Hematopoietic multipotent progenitor cell treated with erythropoietin and hydrocortisone succinate and interleukin-3 and kit ligand, for 17 days (in vitro differentiated cells): ENCODE measurements around the gene AZIN2.
A peak's percentile ranks its signal among the peaks of the same experiment; 100 is the strongest.
"Not testable (repeated sequence)": the region's sequence is repeated elsewhere in the genome, so short reads cannot be mapped to it uniquely, and the experiment has no call there.

Experiments used
- DNase-seq: peaks from one replicate; pipeline ENCODE4 v3.0.0-alpha.2; 2015; ENCODE audit warnings: low spot score

AZIN2 gene

DNA sequence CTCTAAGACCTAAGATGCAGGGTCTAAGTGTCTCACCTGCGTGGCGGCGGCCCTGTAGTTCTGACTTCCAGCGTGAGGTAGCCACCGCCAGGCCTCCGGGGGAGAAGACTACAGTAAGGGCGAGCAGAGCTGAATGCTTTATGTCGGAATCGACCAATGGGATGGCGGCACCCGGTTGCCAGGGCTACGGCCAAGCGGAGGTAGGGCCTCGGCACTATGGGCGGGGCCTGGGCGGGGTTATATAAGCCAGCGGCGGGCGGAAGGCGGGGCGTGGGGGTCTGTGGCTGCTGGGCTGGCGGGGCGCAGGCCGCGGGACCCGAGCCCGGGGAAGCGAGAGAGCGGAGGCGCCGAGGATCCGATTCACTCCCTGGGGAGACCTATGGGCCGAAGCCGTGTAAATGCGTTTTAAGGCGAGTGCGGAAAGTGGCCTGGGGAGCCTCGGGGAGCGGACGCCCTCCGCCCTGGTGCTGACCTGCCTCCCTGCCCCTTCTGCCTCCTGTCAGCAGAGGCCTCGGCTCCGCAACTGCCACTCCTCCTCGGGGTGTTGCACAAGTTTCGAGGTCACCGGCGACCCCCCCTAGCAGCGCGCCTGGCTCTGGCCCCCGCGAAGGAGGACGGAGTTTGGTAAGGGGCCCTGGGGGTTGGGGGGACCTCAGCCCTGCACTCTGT lies at the start of gene AZIN2:
TSS of gene AZIN2 (plus strand) at position 269 of the 669 bp plus-strand sequence. CDS start 1,097 bp downstream, outside the sequence.
- DNase-seq, result peak; percentile 64

DNA sequence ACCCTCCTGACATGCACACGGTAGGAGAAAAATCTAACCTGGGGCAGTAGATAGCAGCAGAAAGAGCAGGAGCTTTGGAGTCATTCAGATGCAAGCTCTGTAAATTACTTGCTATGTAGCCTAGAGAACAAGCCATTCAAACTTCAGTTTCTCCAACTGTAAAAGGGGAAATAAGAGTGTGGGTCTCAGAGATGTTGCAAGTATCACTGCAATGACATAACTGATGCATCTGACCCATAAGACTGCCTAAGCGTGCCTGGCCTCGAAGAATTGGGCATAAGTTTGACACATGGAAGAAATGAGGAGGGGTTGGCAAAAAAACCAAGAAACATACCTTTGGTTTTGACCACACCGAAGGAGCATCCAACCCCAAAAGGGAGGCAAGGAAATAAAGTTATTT lies 49.4 kb upstream of the AZIN2 start:
- DNase-seq, result no peak

DNA sequence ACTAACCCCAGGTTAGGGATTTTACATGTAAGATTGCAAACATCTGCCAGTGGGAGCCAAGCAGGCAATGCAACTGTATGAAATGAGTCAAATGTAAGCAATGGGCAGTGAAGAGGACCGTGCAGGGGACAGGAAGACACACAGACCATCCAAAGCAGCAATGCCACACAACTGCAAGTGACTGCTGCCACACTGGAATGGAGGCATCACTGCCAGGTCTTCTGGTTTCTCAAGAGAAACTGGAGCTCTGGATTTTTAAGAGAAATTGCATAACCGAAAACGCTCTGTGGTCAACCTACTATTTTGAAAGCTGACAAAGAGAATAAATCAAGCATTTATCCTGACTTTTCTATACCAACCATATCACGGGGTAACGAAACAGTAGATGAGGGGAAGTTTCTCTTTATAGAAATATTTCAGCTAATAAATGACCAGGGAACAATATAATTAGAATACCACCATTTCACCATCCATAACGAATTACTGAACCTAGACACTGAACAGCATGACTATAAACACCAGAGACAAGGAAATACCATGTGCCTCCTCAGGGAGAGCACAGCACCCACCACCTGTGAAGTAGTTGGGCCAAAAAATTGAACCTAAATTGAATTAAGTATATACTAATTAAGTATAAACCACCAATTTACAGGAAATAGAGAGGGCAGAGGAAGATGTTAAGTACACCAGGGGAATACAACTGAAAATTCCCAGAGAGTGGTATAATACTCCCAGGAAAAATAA lies 48.7 kb upstream of the AZIN2 start:
- no peak for DNase-seq

DNA sequence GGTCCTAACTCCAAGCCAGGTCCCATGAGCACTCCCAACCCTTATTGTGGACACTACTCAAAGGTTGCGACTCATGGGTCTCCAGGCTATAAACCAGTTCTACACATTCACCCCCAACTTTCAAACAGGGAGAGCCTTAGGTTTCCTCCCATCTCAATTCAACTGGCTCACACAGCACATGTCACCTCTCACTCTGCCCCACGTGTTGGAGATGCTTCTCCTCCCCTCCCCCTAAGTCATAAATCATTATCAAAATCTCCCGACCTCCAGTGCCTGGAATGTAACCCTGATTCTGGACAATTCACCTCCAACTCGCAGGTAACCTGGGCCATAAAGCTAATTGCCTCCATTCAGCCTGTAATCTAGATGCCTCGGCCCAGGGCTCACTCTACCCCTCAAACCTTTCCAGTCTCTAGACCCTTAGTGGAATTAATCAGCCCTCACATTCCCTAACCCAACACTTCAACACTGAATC lies 44.9 kb upstream of the AZIN2 start:
- no peak for DNase-seq

DNA sequence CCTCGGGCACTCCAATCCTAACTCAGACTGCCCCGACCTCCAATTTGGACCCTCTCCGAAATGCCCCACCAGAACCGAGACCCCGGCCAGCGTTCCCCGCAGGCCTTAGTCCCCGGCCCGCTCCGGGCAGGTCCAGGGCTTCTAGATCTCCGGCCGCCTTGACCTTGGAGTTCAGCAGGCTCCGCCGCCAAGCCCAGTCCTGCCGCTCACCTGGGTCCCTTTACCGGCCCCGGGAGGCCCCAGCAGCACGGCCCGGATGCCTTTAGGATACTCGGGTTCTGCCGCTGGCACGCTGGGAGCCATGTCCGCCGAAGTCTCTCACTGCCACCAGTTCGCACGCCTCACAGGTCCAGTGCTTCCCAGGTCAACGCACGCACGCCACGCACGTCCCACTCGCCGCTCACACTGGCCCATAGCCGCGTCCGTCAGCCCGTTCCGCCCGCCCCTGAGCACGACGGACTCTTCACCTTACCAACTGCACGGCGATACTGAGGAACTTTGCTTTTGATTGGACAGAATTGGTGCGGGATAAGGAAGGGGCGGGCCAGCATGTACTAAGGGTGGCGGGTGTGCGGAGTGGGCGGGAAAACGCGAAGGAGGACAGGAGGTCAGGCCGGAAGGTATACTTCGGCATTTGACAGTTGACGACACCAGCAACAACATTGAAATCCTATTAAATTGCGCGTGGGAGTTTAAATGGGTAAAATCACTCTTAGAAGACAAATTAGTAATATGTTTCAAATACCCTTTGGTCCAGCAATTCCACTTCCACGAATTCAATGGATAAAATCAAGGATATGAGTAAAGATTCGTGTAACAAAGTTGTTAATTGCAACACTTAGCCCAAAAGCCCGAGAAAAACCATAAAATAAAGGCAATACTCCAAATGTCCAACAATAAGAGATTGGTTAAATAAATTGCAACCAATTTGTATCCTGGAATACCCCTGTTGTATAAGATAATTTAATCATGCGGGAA lies 44.1 kb upstream of the AZIN2 start, which contains the start of gene AK2:
TSS of gene AK2 (minus strand) at position 358 of the 978 bp plus-strand sequence. CDS start at position 303, 55 bp downstream.
- DNase-seq, result peak; percentile 83

DNA sequence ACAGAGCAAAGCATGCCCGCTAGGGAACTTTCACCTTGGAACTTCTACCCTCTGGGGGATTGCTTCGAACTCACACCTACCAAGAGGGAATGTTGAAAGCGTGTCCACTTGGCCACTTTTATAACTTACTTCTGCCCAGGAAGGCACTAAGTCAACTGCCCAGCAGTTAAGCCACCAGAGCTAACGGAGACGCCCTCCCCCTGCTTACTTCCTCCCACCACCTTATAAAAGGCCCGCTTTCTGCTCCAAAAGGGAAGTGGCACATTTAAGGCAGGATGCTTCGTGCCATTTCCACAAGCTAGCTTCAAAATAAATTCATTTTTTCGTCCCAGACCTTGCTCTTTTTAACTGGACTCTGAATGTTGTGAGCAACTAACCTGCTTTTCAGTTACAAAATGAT lies 41.1 kb upstream of the AZIN2 start:
- DNase-seq, result no peak

DNA sequence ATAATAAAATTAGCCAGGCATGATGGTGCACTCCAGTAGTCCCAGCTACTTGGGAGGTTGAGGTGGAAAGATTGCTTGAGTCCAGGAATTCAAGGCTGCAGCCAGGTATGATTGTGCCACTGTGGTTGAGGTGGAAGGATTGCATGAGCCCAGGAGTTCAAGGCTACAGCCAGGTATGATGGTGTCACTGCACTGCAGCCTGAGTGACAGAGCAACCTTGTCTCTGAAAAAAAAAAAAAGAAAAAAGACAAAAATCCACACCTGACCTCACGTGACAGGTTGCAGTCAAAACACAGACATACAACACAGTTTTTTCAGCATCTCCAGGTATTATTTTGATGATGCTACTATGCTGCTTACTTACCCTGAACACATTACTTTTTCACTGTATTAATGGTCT lies 39.9 kb upstream of the AZIN2 start:
- DNase-seq, result no peak

DNA sequence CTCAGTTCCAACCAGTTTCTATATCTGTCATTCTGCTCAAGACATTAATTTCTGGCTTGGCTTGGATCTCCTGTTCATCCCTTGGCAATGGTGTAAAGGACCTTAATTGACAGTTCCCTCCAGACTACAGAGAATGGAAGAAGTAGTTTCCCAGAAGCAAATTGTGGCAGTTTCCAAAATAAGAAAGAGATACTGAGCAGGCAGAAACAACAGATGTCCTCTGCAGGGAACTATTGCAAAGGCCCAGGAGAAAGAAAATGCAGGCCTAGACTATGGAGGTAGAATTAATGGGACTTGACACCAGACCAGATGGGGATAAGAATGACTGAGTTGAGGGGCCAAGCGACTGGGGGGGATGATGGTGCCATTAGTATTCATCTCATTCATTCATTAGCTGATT lies 38.1 kb upstream of the AZIN2 start:
- DNase-seq, result no peak

DNA sequence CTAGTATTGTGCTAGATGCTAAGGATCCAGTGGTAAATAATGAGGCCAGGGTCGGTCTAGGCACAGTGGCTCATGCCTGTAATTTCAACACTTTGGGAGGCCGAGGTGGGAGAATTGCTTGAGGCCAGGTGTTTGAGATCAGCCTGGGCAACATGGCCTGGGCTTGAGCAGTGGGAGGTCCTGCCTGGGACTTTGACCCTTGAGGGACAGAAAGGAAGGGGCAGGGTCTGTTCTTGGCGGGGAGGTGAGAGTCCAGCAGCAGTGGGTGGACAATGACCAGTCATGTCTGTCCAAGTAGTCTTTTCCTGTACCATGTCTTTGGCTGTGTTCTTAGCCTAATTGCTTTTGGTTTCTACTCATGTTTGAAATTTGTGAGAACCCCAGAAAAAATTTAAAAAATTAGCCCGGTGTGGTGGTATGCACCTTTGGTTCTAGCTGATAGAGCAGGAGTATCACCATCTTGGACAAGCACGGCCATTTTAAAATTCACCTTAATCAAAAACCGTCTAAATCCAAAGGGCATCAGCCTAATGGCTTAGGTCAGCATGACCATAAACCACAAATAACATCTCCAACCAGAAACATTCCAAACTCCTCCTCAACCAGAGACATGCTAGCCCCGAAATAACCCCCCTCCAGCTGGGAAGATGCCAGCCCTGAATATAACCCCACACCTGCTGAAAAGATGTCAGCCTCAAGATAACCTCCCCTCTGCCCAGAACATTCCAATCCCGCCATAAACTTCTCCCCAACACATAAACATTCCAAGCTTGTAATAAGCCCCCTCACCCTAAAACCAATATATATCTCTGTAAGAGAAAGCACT lies 37.5 kb upstream of the AZIN2 start:
- DNase-seq, result no peak

DNA sequence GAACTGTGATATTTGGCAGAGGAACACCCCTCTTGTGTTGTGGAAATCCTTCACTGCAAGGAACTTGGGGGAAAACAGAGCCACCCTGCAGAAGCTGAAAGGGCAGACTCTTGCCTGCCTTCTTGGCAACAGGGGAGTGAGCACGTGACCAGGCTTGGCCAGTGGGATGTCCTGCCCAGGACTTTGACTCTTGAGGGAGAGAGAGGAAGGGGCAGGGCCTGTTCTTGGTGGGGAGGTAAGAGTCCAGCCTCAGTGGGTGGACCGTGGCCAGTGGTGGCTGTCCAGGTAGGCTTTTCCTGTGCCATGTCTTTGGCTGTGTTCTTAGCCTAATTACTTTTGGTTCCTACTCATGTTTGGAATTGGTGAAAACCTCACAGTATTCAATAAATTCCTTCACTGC lies 35.7 kb upstream of the AZIN2 start:
- no peak for DNase-seq

DNA sequence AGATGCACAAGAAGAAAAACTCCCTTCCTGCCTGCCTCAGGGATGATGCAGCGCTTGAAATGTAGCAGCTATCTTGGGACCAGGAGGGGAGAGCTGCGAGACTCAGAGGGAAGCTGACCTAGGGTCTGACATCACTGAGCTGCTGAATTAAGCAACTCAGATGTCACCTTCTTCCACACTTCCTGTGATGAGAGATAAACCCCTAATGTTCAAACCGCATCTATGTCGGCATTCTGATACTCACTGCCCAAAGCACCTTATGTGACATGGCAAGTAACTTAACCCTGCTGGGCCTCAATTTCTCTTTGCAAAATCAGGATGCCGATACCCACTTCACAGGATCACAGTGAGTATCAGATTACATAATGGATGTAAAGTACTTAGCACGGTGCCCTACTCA lies 35.1 kb upstream of the AZIN2 start:
- no peak for DNase-seq

DNA sequence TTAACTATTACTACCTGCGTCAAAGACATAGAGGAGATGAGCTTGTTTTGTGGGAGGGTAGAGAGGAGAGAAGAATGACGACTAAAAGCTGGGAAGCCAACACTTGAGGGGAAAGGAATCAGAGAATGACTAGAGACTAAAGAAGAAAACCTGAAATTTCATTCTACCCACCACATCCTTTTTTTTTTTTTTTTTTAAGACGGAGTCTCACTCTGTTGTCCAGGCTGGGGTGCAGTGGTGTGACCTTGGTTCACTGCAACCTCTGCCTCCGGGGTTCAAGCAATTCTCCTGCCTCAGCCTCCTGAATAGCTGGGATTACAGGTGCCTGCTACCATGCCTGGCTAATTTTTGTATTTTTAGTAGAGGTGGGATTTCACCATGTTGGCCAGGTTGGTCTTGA lies 34.7 kb upstream of the AZIN2 start:
- not testable (repeated sequence) for DNase-seq

DNA sequence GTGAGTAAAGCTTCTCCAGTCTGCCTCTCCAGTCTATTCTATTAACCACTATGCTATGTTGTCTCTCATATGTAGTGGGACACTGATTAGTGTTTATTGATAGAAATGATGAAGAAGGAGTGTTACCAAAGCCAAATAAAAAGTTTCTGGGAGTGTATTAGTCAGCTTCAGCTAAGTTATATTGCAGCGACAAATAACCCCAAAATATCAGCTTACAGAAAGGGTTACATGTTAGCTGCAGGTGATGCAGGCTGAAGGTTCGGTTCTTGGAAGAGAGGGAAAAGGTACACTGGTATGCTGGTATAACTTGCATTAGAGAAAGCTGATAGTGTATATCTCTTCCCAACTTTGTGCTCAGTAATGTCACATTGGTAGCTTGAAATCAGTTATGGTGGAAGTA lies 33.7 kb upstream of the AZIN2 start:
- DNase-seq, result no peak

DNA sequence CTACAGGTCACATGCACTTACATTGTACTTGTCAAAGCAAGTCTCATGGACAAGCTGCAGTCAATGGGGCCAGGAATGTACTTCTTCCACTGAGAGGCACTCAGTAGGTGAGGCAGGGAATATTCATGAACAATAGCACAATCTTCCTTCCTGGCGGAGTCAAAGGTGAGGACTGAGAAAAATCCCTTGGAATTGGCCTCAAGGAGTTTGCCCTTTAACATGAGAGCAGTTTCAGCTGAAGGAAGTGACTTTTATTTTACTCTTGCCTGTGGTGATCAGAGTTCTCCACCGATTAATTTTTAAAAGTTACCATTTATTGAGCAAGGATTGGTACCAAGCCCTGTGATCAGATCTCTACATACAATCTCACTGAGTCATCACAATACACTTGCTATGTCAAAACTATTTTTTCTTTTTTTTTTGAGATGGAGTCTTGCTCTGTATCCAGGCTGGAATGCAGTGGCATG lies 33.1 kb upstream of the AZIN2 start:
- no peak for DNase-seq

DNA sequence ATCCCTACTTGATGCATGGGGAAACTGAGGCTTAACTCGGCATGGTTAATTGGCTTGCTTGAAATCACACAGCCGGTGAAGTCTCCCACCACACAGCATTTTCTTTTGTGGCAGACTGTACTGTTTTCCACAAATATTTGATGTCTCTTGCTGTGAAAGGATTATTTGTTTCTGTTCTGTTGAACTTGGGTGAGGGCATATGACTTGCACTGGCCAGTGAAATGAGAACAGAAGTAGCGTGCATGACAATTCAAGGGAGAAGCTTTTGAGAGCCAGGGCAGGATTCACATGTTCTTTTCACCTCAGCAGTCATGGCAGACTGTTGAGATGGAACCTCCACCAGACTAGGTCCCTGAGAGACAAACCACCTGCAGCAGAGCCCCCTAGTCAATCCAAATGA lies 32.5 kb upstream of the AZIN2 start:
- DNase-seq, result no peak

DNA sequence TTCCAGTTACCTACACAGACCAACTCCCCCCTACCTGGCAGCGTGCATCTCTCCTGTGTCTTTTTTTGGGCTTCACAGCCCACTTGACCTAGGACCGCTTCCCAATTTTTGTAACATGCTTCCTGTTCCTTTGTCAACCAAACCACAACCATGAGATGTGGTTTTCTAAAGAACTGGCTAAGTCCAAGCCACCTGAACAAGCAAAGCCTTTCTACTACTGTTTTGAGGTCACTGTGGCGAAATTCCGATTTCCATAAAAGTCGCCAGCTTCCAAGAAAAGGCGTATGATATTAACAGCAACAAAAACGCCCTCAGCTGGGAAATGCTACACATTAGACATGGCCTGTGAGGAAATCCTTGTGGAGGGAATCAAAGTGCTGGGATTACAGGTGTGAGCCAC lies 31.6 kb upstream of the AZIN2 start:
- no peak for DNase-seq

DNA sequence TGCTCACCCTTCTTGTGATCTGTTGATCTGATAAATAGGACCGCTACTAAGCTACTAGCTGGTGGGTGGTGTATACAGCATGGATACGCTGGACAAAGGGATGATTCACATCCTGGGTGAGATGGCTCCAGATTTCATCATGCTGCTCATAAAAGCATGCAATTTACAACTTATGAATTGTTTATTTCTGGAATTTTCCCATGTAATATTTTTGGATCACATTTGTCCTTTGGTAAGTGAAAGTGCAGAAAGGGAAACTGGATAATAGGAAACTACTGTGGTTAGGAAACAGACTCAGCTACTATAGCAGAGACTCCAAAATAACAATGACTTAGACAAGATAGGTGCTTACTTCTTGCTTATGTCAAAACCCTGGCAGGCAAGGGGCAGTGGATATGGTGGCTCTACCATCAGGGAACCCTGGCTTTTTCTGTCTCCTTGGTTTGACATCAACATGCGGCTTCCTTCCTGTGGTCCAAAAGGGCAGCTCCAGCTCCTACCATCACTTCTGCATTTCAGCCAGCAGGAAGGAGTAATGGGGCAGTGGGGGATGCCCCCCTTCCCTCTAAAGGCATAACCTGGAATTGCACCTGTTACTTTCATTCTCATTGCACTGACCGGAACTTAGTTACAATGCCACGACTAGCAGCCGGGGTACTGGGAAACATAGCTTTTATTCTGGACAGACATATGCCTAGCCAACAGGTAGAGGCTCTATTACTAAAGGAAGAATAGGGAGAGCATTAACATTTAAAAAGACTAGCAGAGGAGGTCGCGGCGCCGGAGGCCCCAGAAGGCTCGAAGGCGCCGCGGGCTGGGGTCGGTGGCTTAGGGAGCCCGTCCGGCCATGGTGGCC lies 30.5 kb upstream of the AZIN2 start:
- no peak for DNase-seq

DNA sequence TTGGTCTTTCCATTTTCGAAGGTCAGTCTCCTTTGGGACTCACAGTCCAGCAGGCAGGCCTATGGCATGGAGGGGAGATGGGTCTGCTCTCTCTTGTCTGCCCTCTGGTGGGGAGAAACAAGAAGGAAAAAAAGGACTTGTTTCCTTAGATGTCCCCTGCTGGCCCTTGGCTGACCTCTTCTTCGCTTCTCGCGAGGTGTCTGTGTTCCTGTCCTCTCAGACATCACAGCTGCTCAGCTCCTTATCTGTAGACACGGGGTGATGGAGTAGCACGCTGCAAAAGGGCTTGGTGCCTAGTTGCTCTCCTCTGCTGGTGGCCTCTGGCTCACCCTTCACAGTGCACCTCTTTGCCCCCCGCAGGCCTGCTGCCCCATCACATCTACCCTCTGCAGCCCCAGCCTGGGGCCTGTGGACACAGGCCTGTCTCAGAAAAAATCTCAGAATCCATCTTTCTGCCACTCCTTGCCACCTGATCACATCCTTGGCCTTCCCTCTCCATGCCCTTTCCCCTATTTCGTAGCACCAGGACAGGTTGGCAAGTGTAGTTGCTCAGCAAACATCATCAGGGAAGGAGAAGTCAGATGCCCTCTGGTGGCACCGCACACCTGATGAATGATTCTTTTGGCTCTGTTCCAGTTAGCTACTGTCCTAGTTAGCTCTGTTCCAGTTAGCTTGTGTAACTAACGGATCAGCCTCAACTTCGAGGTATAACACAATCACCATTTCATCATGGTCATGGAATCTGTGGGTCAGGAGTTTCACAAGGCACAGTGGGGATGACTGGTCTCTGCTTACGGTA lies 25.5 kb upstream of the AZIN2 start:
- peak; percentile 58 for DNase-seq

DNA sequence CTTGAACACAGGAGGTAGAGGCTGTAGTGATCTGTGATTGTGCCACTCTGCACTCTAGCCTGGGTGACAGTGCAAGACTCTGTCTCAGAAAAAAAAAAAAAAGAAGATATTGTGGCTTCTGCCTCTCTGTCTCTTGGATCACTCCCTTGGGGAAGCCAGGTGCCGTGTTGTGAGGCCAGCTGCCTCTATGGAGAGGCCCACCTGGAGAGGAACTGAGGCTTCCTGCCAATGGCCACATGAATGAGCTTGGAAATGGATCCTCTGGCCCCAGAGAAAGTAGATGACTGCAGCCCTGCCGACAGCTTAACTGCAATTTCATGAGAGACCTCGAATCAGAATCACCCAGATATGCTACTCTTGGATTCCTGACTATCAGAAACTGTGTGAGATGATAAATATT lies 24.5 kb upstream of the AZIN2 start:
- no peak for DNase-seq

DNA sequence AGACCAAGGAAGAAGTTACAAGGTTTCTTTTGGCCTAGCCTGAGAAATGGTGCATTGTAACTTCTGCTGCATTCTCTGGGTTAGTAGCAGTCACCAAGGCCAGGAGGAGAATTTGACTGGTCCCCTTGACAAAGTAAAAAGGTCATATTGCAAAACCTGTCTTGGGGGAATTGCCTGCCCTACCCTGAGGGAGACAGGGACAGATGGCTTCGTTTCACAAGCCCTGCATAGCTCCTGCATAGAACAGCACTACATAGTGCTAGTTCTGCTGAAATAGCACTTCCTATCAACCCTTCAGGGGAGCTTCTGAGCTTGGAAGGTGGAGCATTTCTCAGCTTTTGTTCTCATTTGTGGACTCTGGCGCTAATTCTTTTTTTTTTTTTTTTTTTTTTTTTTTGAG lies 23.9 kb upstream of the AZIN2 start:
- no peak for DNase-seq
